Uterus (tissue), 2 donors: ENCODE results near the gene ZFP1.

Experiments used
- CTCF ChIP-seq, 4 experiments: fragments of 200-600 bp in 2 of 4; fragments of 450-650 bp in 2 of 4; sonication (generic) in 2 of 4; IDR thresholded peaks; one replicate each; pipeline ENCODE4 v1.5.1; 2016 to 2019; ENCODE audit warnings: antibody characterized with exemption in 4 of 4, mild to moderate bottlenecking in 2 of 4, moderate library complexity in 1 of 4
- POLR2A ChIP-seq, 2 donors: fragments of 450-650 bp; IDR thresholded peaks; one replicate each; pipeline ENCODE4 v1.6.1; 2016; ENCODE audit warnings: antibody characterized with exemption in 2 of 2, mild to moderate bottlenecking in 1 of 2, moderate library complexity in 1 of 2

GRCh38 chr16:75179208-75179607, 30.9 kb downstream of the ZFP1 start:
- no peak for TF ChIP-seq CTCF (IDR thresholded peaks at IDR 0.05)
- no peak for TF ChIP-seq POLR2A (IDR thresholded peaks at IDR 0.05)
